GM12878 (cell line): ENCODE measurements around the gene RILPL2. TPM values are rescaled to one million over a fixed set of nuclear protein-coding genes. Genes with fewer than 3 reads are reported as not detected.

Source experiments
- CBX3 ChIP-seq: fragments of 200-600 bp; sonication (generic); IDR thresholded peaks from 2 replicates; pipeline ENCODE4 v1.6.1; 2016; ENCODE audit warnings: low read depth, borderline replicate concordance
- IKZF2 ChIP-seq, 2 experiments: fragments of 450-650 bp; IDR thresholded peaks; 2 replicates each; pipeline ENCODE4 v1.6.1; 2017; ENCODE audit warnings: mild to moderate bottlenecking in 2 of 2, moderate library complexity in 2 of 2
- KLF5 ChIP-seq: fragments of 450-650 bp; IDR thresholded peaks from 2 replicates; pipeline ENCODE4 v1.6.1; 2014; ENCODE audit warnings: mild to moderate bottlenecking; ENCODE audit not compliant: partially characterized antibody
- MAX ChIP-seq: IDR thresholded peaks from 2 replicates; pipeline ENCODE4 v1.6.1; 2012; ENCODE audit warnings: low read depth, low read length, improper control_type of control experiment
- MEF2A ChIP-seq: IDR thresholded peaks from 2 replicates; pipeline ENCODE4 v1.6.1; 2011; ENCODE audit warnings: low read depth, mild to moderate bottlenecking, low read length, moderate library complexity; ENCODE audit not compliant: insufficient read depth
- RBBP5 ChIP-seq: fragments of 200-600 bp; sonication (generic); conservative IDR thresholded peaks from 2 replicates; pipeline ENCODE4 v1.6.1; 2016
- REST ChIP-seq: IDR thresholded peaks from 2 replicates; pipeline ENCODE4 v1.6.1; 2012; ENCODE audit warnings: mild to moderate bottlenecking, low read depth, low read length
- YY1 ChIP-seq: IDR thresholded peaks from 2 replicates; pipeline ENCODE4 v1.6.1; 2011; ENCODE audit warnings: low read depth, mild to moderate bottlenecking, low read length
- ZNF384 ChIP-seq: IDR thresholded peaks from 2 replicates; pipeline ENCODE4 v1.6.1; 2012; ENCODE audit warnings: low read depth, mild to moderate bottlenecking, low read length, improper control_type of control experiment, borderline replicate concordance
- polyA plus RNA-seq, 11 experiments: library from polyadenylated mRNA; depleted of rRNA in 4 of 11; unstranded in 6 of 11; stranded (reverse) in 5 of 11; fragments of >200 nt; fragmentation: Nextera tagmentation in 4 of 11; fragmentation: Illumina TruSeq in 1 of 11; extraction: Ambion mirVana in 4 of 11; extraction: Trizol in 1 of 11; gene quantifications; 1 replicate in 1 of 11; 2 replicates in 10 of 11; pipeline versions ENCODE4 v1.2.1 to v1.2.3, GENCODE V29; 2011 to 2016; ENCODE audit warnings: inconsistent platforms in 2 of 11, missing spikeins in 2 of 11, low read depth in 1 of 11
- total RNA-seq, 4 experiments: library from RNA; depleted of rRNA in 3 of 4; stranded (reverse); fragments of >200 nt in 3 of 4; fragmentation: Illumina TruSeq in 1 of 4; extraction: Trizol in 1 of 4; gene quantifications; 2 replicates each; pipeline versions ENCODE4 v1.2.1 to v1.2.3, GENCODE V29; 2013 to 2021

Gene RILPL2
- total and polyA plus RNA-seq, 10 of the 15 experiments (the other 5 are each of a cell fraction or from before 2014, with no cell fraction given), result 3.5 to 38.5 (median 19.7) TPM

GRCh38 chr12:123444092-123445026 lies 7.9 kb upstream of the RILPL2 start (continued):
- TF ChIP-seq REST, result no peak
- no peak for TF ChIP-seq MEF2A
- TF ChIP-seq IKZF2 (IDR thresholded peaks at IDR 0.05), result no peak
- no peak for TF ChIP-seq MAX
- TF ChIP-seq RBBP5, result no peak
- TF ChIP-seq CBX3, result no peak
- no peak for TF ChIP-seq KLF5
- no peak for TF ChIP-seq ZNF384
- TF ChIP-seq YY1, result no peak
